DMS 273 (cell line): ENCODE data around the gene RNF138.
A peak's percentile ranks its signal among the peaks of the same experiment; 100 is the strongest.
"Not testable (repeated sequence)": the region's sequence is repeated elsewhere in the genome, so short reads cannot be mapped to it uniquely, and the experiment has no call there.

Source experiments
- DNase-seq: peaks from one replicate; lab custom pipeline; 2025; ENCODE audit not compliant: unreplicated experiment; lab: John Stamatoyannopoulos, UW

RNF138 gene

GRCh38 chr18:32091724-32092421 is at the start of gene RNF138:
TSS of gene RNF138 (plus strand) at chr18:32091874. CDS start at chr18:32092777, 903 bp downstream.
- peak; percentile 94 for DNase-seq

- no peak for DNase-seq
Measured at GRCh38 chr18:32042337-32042736, 49.3 kb upstream of the RNF138 start.

- DNase-seq = peak; percentile 11
Measured at GRCh38 chr18:32048507-32049091, 43.1 kb upstream of the RNF138 start.

- DNase-seq = no peak
Measured at GRCh38 chr18:32049393-32050171, 42.1 kb upstream of the RNF138 start.

GRCh38 chr18:32056613-32057358 is 34.9 kb upstream of the RNF138 start:
- DNase-seq = peak; percentile 39

- DNase-seq = peak; percentile 80
Measured at GRCh38 chr18:32057624-32058165, 34.0 kb upstream of the RNF138 start.

GRCh38 chr18:32060026-32060425 is 31.6 kb upstream of the RNF138 start:
- no peak for DNase-seq

GRCh38 chr18:32067375-32068167 is 24.1 kb upstream of the RNF138 start:
- DNase-seq = no peak

- peak; percentile 38 for DNase-seq
Measured at GRCh38 chr18:32072321-32072720, 19.4 kb upstream of the RNF138 start.

GRCh38 chr18:32074206-32074605 is 17.5 kb upstream of the RNF138 start:
- DNase-seq = no peak

- no peak for DNase-seq
Measured at GRCh38 chr18:32078845-32079244, 12.8 kb upstream of the RNF138 start.

GRCh38 chr18:32081881-32082280 is 9.8 kb upstream of the RNF138 start:
- no peak for DNase-seq

- DNase-seq = no peak
Measured at GRCh38 chr18:32083781-32084180, 7.9 kb upstream of the RNF138 start.

- no peak for DNase-seq
Measured at GRCh38 chr18:32086881-32087280, 4.8 kb upstream of the RNF138 start.

GRCh38 chr18:32090831-32091230 is 843 bp upstream of the RNF138 start:
- not testable (repeated sequence) for DNase-seq

- DNase-seq = no peak
Measured at GRCh38 chr18:32091325-32091723, 350 bp upstream of the RNF138 start.

- DNase-seq = peak; percentile 99
Measured at GRCh38 chr18:32092422-32093101, 888 bp downstream of the RNF138 start.

GRCh38 chr18:32093102-32093511 is 1.4 kb downstream of the RNF138 start:
- DNase-seq = peak; percentile 85

- DNase-seq = peak; percentile 58
Measured at GRCh38 chr18:32093523-32093922, 1.8 kb downstream of the RNF138 start.
